Stimulated activated CD4-positive, alpha-beta T cell treated with anti-CD3 and anti-CD28 coated beads, Interleukin-15, amount 100 ng/mL, for 1 hour (primary cell): ENCODE data around the gene SAFB2.

Experiments
- DNase-seq, 2 donors: peaks; one replicate each; pipeline ENCODE4 v3.0.0-alpha.2; 2020; ENCODE audit warnings: low read depth in 1 of 2, low spot score in 1 of 2

SAFB2 gene

DNA sequence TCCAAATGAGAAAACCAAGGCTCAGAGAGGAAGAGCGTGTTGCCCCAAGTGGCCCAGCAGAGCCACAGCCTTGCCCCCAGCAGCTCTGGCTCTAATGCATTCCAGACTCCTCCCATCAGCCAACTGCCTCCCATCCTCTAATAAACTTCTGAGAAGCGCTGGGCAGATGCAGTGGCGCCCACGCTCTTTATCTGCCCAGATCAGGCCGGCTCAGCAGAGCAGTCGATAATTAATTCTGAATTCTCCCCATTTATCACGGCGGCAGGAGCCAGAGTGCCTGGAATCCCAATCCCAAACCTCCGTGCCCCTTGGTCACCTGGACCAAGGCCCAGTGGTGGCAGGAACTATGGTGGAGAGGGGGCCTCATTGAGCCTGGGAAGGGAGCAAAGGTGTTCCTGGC, 68.7 kb downstream of the SAFB2 start:
- DNase-seq: no peak

DNA sequence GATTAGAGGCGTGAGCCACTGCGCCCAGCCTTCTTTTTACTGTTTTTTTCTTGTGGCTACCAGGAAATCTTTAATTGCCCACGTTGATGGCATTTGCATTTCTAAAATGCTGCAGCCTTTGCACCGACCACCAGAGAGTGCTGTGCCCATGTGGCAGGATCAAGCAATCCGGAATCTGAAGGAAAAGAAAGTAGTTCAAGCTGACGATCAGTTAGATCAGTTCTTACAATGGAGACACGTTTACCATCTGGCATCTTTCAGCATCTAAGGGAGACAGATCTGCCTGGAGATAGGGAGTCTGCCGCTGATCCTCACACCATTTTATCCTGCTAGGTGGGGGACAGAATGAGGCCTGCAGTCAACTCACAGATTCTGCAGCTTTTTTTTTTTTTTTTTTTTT, 74.7 kb downstream of the SAFB2 start:
- no peak for DNase-seq

DNA sequence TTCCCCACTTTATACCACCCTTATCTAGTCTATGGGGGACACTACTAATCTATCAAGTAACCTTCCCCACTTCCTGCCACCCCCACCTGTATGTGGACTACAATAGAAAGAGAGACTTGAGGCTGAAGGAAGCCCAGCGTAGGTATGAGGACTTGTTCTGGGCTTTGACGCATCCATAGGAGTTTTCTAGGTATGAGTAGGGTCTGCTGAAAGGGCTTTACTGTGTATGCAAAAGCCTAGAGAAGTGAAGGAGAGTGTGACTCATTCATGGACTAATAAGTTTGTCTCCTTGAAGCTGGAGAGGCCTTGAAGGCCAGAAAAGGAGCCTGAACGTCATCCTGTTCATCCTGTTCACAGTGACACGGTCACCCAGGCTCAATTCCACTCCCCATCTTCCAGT, 76.6 kb downstream of the SAFB2 start:
- DNase-seq: no peak

DNA sequence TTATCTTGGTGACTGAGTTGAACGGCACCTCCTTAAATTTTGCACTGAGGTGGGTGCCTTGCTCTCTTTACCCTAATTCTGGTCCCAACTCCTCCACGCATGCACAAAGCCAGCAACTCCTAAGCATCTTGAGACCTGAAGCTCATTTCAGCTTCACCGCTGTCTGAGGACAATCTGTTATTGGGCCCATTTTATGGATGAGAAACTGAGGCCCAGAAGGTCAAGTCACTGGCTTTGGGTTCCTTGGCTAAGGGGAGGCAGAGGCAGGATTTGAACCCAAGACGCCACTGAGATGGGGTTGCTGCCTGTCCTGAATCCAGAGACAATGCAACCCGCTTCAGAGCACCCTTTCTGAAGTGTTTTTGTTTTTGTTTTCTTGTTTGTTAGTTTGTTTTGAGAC, 77.5 kb downstream of the SAFB2 start:
- DNase-seq: no peak

DNA sequence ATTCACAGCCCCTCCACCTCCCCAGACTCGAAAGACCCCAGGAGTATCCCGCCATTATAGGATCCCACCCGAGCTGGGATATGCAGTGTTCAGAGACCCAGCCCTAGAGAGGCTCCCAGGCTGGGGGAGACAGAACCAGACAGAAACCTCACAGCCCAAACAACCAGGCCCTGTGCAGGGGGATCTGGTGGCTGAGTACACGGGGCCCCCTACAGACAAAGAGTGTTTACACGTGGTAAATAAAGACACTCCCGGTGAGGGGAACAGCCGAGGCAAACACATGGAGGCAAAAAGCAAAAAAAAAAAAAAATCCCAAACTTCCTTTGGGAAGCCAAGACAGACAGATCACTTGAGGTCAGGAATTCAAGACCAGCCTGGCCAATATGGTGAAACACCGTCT, 79.9 kb downstream of the SAFB2 start:
- no peak for DNase-seq

DNA sequence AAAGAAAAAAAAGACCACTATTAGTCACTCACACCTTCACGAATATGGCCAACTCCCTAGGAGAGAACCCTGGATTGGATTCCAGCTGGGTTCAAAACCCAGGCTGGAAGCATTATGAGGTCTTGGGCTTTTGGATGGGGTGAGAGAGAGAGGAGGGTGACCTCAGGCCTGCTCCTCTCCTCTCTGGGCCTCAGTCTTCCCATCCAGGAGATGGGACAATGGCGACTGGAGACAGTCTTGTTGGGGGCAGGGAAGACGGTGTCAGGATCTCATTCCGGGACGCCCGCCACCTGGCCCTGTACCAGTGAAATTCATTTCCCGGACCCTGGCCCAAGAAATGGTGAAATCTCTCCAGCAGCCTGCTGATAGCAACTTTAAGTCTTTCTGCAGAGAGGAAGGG, 81.1 kb downstream of the SAFB2 start:
- DNase-seq: no peak

DNA sequence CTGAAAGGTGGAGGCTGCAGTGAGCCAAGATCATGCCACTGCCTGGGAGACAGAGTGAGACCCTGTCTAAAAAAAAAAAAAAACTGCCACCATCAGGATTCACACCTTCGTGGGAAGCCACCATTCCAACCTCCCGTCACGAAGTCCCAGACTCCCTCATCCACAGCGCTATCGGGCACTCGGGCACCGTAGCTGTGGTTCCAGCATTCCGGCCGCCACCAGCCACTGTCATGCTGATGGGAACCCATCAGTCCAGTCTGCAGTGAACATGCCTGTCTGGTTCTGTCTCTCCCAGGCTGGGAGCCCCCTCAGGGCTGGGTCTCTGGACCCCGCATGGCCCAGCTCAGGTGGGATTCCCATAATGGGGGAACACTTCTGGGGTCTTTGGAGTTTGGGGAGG, 82.4 kb downstream of the SAFB2 start:
- DNase-seq: no peak

DNA sequence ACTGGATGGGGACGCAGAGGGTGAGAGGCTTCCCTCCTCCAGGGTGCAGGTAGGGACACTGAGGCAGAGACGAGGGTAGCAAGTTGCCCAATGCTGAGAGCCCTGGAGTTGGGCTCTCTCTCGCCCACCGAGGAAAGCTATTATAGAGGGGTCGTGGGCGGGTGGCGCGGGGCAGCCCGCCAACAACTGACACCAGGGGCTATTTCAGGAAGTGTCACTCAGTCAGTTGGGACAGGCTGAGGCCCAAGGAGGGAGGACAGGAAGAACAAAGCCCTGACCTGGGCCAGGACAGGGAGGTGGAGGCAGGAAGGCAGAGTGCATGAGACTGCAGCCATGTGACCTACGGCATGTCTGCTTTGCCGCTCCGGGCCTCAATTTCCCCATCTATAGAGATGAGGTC, 84.7 kb downstream of the SAFB2 start:
- no peak for DNase-seq
